Measurements from ENCODE around the gene DCLK1. TPM values are rescaled to one million over a fixed set of nuclear protein-coding genes. Genes with fewer than 3 reads are reported as not detected.

The DCLK1 gene
- total RNA-seq, 1 experiment from 2014 or later = 1.4 TPM

DNA sequence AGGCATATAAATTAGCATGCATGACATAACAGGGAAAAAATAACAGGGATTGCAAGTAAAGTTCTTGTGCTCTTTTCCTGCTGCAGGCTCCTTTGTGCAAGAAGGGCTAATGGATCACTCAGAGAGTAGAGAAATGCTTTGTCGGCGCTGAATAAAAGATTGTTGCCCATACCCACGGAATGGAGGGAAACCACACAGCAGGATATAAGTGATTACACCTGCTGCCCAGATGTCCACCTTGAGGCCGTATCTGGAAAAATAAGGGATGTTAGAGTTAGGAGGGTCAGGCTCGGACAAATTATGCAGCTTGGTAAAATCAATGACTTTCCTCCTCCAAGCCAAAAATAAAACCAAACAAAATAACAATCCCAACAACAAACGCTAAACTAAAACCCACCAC, 322.3 kb downstream of the DCLK1 start:
- no peak overlapping the region for H3K27ac ChIP-seq
- H3F3A ChIP-seq (ENCODE audit: insufficient read depth, low read depth) = no peaks in the 10 kb centered on the region
- no peaks in the 10 kb centered on the region for H4K20me1 ChIP-seq (ENCODE audit: insufficient read depth)
- H3K4me3 ChIP-seq = no peak overlapping the region
- no peaks in the 10 kb centered on the region for H3K36me3 ChIP-seq (ENCODE audit: low read depth)
- intact Hi-C loops (cut with micrococcal nuclease; ENCODE audit: unreplicated experiment) = no loop called here
- no peaks in the 10 kb centered on the region for H3K4me1 ChIP-seq (replicated peaks; ENCODE audit: insufficient read depth)
- H3K9me2 ChIP-seq (ENCODE audit: insufficient read depth) = no peaks in the 10 kb centered on the region
- no peak for DNase-seq
- H3K79me2 ChIP-seq (ENCODE audit: low read depth) = no peaks in the 10 kb centered on the region
- no peaks in the 10 kb centered on the region for H3K9me3 ChIP-seq (ENCODE audit: insufficient read depth, low read depth)
- no peak overlapping the region for H2AFZ ChIP-seq
- no TSS peak for BruUV-seq (replicated peaks)
- no peak overlapping the region for H3K4me2 ChIP-seq
- TF ChIP-seq EZH2 (IDR thresholded peaks at IDR 0.05; ENCODE audit: low read depth) = no peak
- TF ChIP-seq, protein P1, sequence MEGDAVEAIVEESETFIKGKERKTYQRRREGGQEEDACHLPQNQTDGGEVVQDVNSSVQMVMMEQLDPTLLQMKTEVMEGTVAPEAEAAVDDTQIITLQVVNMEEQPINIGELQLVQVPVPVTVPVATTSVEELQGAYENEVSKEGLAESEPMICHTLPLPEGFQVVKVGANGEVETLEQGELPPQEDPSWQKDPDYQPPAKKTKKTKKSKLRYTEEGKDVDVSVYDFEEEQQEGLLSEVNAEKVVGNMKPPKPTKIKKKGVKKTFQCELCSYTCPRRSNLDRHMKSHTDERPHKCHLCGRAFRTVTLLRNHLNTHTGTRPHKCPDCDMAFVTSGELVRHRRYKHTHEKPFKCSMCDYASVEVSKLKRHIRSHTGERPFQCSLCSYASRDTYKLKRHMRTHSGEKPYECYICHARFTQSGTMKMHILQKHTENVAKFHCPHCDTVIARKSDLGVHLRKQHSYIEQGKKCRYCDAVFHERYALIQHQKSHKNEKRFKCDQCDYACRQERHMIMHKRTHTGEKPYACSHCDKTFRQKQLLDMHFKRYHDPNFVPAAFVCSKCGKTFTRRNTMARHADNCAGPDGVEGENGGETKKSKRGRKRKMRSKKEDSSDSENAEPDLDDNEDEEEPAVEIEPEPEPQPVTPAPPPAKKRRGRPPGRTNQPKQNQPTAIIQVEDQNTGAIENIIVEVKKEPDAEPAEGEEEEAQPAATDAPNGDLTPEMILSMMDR (conservative IDR thresholded peaks at IDR 0.05) = no peak
- POLR2A ChIA-PET (ENCODE audit: unreplicated experiment) = no interaction called here
- CTCF ChIA-PET = no interaction called here
- no peaks in the 10 kb centered on the region for H3K27me3 ChIP-seq (ENCODE audit: insufficient read depth, low read depth)

DNA sequence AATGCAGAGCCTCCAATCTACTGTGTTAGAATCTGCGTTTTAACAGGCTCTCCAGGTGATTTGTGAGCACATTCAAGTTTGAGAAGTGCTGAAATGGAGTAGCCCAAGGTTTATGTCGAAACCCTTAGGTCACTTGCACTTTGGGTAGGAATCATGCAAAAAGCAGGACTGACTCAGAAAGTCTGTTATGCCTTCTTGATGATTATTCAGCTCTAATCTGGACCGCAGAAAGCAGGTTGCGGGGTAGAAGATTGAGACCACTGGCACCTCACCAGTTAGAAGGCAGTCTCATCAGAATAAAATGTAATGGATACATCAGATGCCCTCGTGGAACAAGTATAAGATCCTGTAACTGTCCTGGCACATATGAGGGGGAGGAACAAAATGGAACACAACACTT, 326.3 kb downstream of the DCLK1 start:
- H3K27ac ChIP-seq = no peak overlapping the region
- no peak overlapping the region for H3K4me2 ChIP-seq
- no peaks in the 10 kb centered on the region for H3K79me2 ChIP-seq (ENCODE audit: low read depth)
- no peak for DNase-seq
- H3K4me1 ChIP-seq (replicated peaks; ENCODE audit: insufficient read depth) = no peaks in the 10 kb centered on the region
- H3K27me3 ChIP-seq (ENCODE audit: insufficient read depth, low read depth) = no peaks in the 10 kb centered on the region
- no peaks in the 10 kb centered on the region for H3K36me3 ChIP-seq (ENCODE audit: low read depth)
- no peaks in the 10 kb centered on the region for H4K20me1 ChIP-seq (ENCODE audit: insufficient read depth)
- no peak overlapping the region for H3K4me3 ChIP-seq
- intact Hi-C loops (cut with micrococcal nuclease; ENCODE audit: unreplicated experiment) = no loop called here
- H3K9me2 ChIP-seq (ENCODE audit: insufficient read depth) = no peaks in the 10 kb centered on the region
- CTCF ChIA-PET = no interaction called here
- BruUV-seq (replicated peaks) = no TSS peak
- TF ChIP-seq EZH2 (IDR thresholded peaks at IDR 0.05; ENCODE audit: low read depth) = no peak
- H3F3A ChIP-seq (ENCODE audit: insufficient read depth, low read depth) = no peaks in the 10 kb centered on the region
- POLR2A ChIA-PET (ENCODE audit: unreplicated experiment) = no interaction called here
- no peak overlapping the region for H2AFZ ChIP-seq
- H3K9me3 ChIP-seq (ENCODE audit: insufficient read depth, low read depth) = no peaks in the 10 kb centered on the region

DNA sequence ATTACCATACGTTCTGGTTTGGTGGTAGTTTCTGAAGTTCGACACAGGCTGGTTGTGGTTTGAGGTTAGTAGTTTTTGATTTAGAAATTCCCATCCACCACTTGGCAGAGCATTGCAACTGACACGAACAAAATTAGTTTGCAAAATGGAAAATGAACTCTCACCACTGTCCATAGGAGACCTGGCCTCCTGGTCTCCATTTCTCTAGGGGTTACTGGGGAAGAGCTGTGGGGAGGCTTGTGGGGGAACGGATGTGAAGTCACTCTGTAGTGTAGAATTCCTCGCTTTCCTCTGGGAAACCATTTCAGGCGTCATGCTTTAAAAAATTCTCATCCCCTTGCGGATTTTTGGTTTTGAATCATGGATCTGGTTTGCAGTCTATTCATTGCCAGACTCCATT, 333.2 kb downstream of the DCLK1 start:
- Histone ChIP-seq H3F3A (ENCODE audit: insufficient read depth, low read depth) (no peaks in the 10 kb centered on the region), H2AFZ (no peak overlapping the region), H4K20me1 (ENCODE audit: insufficient read depth) (no peaks in the 10 kb centered on the region), H3K9me3 (ENCODE audit: insufficient read depth, low read depth) (no peaks in the 10 kb centered on the region), H3K4me1 (replicated peaks; ENCODE audit: insufficient read depth) (no peaks in the 10 kb centered on the region), H3K79me2 (ENCODE audit: low read depth) (no peaks in the 10 kb centered on the region), H3K4me2 (no peak overlapping the region), H3K27me3 (ENCODE audit: insufficient read depth, low read depth) (no peaks in the 10 kb centered on the region), H3K27ac (no peak overlapping the region), H3K4me3 (no peak overlapping the region), H3K9me2 (ENCODE audit: insufficient read depth) (no peaks in the 10 kb centered on the region), H3K36me3 (ENCODE audit: low read depth) (no peaks in the 10 kb centered on the region)
- intact Hi-C loops (cut with micrococcal nuclease; ENCODE audit: unreplicated experiment) = no loop called here
- ChIA-PET CTCF (interaction anchor here (0.7 kb wide), 1 partner anchor 171 kb away, joined by 5 read pairs; no protein-coding TSS in a partner anchor), POLR2A (ENCODE audit: unreplicated experiment) (no interaction called here)
- no TSS peak for BruUV-seq (replicated peaks)
- DNase-seq = no peak
- TF ChIP-seq EZH2 (IDR thresholded peaks at IDR 0.05; ENCODE audit: low read depth) = no peak
- TF ChIP-seq, protein P1 (conservative IDR thresholded peaks at IDR 0.05) = no peak

DNA sequence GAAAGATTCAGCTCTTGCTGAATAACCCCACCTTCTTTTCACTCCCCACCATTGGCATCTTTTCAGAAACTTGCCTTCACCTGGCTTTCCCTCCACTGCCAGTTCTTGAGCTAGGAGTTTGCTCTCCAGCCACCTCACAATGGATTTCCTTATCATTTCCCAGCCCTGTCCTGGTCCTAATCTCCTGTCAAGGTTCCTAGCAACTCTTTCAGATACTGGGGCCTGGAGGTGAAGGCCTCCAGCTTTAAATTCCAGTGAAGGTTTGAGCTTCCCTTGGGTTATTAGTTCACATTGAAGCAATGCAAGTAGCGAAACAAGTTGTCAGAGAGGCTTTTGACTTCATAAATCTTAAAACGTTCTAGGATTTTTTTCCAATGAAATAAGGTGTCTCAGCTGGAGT, 333.9 kb downstream of the DCLK1 start:
- intact Hi-C loops (cut with micrococcal nuclease; ENCODE audit: unreplicated experiment) = no loop called here
- ChIA-PET CTCF (interaction anchor here (0.7 kb wide), 1 partner anchor 170 kb away, joined by 5 read pairs; no protein-coding TSS in a partner anchor), POLR2A (ENCODE audit: unreplicated experiment) (no interaction called here)
- no peaks in the 10 kb centered on the region for H3K4me1 ChIP-seq (replicated peaks; ENCODE audit: insufficient read depth)
- no peak for DNase-seq
- H3K9me3 ChIP-seq (ENCODE audit: insufficient read depth, low read depth) = no peaks in the 10 kb centered on the region
- H3K27me3 ChIP-seq (ENCODE audit: insufficient read depth, low read depth) = no peaks in the 10 kb centered on the region
- H2AFZ ChIP-seq = no peak overlapping the region
- H3K27ac ChIP-seq = no peak overlapping the region
- H3K79me2 ChIP-seq (ENCODE audit: low read depth) = no peaks in the 10 kb centered on the region
- no peaks in the 10 kb centered on the region for H4K20me1 ChIP-seq (ENCODE audit: insufficient read depth)
- no peaks in the 10 kb centered on the region for H3K36me3 ChIP-seq (ENCODE audit: low read depth)
- no peaks in the 10 kb centered on the region for H3K9me2 ChIP-seq (ENCODE audit: insufficient read depth)
- H3F3A ChIP-seq (ENCODE audit: insufficient read depth, low read depth) = no peaks in the 10 kb centered on the region
- H3K4me2 ChIP-seq = no peak overlapping the region
- H3K4me3 ChIP-seq = no peak overlapping the region
- BruUV-seq (replicated peaks) = no TSS peak
- no peak for TF ChIP-seq EZH2 (IDR thresholded peaks at IDR 0.05; ENCODE audit: low read depth)
- TF ChIP-seq, protein P1 (conservative IDR thresholded peaks at IDR 0.05) = no peak
